GM18519 (cell line): Measurements from ENCODE around the gene ADAMTSL2.

ENCODE experiments used
- ATAC-seq: cut with Tn5 transposase; IDR thresholded peaks from one replicate; pipeline ENCODE4 v1.9.1; 2021; ENCODE audit warnings: mild to moderate bottlenecking, moderate library complexity; ENCODE audit not compliant: unreplicated experiment, low FRiP score

The ADAMTSL2 gene

DNA sequence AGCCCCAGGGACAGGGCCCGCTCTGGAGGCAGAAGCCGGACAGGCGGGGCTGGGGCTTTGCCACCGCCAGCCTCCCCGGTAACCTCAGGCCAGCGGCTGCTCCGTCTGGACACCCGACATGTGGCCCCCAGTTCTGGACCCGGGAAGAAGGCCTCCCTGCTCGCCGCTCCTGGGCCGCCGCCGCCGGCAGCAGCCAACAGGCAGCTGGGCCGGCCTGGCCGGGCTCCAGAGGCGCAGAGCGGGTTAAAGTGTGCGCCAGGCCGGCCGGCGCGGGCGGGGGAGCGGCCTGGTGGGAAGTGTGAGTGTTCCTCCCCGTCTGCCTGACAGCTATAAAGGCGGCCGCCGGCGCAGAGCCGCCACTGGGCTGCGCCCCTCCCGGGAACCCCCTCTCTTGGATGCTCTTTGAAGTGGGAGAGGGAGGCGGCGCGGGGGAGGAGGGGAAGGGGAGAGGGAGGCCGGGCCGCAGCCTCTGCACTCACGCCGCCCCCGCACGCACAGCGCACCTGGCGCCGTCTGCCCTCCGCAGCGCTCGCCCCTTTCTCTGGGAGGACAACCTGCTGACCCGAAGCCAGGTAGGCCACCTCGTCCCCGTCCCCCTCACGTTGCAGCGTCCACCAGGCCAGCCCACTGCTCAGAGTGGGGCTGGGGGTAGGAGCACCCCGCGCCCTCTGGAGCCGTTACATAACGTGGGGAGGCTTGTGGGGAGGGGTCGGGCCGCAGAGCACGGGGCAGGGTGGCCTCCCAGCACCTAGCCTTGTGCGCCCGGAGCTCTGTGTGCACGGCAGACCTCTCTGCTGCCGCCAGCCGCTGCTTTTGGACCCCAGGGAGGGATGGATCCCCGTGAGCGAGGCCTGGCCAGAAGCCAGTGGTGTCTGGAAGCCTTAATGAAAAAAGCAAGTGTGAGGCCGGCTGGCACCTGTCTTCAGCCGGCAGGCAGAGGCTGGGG, at the start of gene ADAMTSL2:
Gene ADAMTSL2 (plus strand): TSS at position 359 of the 946 bp plus-strand sequence. CDS start 2,009 bp downstream, outside the sequence.
- ATAC-seq = no peak

DNA sequence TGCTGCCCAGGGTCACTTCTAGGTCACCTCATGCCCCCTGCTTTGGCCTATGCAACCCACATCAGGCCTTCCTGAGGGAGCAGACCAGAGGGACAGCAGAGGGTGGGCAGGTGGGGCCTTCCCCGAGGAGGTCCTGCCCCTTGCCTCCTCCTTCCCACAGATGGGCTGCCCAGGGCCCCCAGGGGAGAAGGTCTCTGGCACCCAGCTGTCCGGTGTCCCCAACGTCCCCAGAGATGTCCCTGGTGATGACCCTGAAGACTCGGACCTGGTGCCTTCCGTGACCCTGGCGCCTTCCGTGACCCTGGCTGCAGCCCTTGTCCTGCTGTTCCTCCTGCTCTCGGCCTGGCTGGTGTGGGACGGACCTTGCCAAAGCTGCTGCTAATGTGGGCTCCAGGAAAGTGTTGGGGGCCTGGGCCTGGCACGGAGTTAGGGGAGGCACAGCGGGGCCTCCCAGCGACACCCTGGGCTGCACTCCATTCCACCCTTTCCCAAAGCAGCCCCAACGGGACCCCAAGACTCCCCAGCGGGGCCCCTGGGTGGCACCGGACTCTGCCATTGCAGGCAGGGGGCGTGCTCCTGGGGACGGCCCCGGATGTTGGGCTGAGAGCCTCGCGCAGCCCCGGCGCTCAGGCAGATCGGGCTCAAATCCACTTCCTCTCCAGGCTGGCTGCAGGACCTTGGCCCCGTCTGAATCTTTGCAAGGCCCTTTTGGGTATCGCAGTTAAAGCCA, 48.8 kb upstream of the ADAMTSL2 start:
- ATAC-seq = no peak

DNA sequence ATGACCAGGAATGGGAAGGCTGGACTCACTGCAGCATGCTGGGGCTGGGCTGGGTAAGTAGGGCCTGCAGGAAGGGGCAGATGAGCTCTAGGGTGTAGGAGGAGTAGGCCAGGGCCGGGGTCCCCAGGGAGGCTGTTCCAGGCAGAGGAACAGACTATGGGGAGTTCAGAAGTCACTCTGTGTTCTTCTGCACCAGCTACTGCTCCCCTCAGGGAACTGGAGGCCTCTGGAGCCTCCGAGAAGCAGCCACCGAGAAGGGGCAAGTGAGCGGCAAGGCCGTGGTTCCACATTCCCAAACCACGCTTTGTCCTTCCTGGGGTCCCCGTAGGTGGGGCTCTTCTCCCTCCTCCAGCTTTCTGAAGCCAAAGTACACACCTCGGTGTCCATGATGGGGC, 47.2 kb upstream of the ADAMTSL2 start:
- no peak for ATAC-seq

DNA sequence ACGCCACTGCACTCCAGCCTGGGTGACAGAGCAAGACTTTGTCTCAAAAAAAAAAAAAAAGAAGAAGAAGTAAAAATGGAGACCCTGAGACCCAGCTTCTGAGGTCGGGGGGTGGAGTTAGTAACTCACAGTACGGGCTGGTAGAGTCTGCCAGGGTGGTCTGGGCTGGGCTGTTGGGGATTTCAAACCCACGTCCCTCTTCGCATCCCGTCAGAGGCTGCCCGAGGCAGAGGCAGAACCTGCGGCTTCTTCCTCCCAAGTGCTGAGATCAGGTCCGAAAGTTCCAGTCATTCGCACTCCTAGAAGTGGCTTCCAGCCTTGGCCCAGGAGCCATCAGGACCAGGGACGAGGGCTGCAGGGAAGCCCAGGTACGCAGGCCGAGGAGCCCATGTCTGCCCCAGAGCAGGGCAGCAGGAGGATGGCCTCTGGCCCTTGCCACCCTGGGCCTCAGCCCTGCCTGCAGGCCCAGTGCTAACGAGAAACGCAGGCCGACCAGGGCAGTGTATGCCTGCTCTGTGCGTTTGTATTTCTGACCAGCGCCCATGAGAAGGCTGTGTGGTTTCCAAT, 45.7 kb upstream of the ADAMTSL2 start:
- ATAC-seq = no peak

DNA sequence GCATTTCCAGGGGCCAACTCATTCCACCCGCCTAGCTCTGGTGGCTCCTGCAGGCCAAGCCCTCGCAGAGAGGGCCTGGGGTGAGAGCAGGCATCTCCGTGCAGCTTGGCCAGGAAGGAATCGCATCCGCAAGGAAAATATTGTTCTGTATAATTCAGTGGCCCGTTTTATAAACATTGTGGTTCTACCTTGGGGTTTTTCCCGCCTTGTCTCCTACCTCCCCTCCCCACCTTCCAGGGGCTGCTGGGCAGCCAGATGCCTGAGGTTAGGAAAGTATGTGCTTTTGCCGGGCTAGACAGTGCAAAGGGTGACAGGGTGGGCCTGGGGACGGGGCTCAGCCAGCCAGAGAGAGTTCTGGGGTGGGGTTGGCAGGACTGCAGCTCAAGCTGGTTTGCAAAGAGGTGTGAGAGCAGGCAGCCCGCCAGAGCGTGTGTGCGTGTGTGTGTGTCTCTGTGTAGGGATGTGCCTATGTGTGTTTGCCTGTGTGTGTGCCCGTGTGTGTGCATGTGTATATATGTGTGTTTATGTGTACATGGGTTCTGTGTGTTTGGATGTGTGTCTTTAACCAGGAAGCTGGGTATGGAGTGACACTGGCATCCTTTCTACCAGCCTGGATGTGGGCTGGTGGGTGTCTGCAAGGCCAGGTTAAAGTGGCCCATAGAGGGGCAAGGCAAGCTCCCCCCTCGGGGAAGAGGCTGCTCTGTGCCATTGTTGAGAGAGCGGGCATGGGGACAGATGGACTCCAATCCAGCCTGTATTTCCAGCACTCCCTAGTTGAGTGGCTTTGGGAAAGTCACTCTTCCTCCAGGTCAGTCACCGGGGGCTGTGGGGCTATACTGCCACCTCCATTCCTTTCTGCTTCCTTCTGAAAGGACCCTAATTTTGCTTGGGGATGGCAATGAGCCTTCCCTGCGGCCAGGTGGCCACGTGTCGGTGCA, 45.0 kb upstream of the ADAMTSL2 start:
- no peak for ATAC-seq

- ATAC-seq = no peak
Observed at GRCh38 chr9:133490201-133490681, 44.3 kb upstream of the ADAMTSL2 start.

DNA sequence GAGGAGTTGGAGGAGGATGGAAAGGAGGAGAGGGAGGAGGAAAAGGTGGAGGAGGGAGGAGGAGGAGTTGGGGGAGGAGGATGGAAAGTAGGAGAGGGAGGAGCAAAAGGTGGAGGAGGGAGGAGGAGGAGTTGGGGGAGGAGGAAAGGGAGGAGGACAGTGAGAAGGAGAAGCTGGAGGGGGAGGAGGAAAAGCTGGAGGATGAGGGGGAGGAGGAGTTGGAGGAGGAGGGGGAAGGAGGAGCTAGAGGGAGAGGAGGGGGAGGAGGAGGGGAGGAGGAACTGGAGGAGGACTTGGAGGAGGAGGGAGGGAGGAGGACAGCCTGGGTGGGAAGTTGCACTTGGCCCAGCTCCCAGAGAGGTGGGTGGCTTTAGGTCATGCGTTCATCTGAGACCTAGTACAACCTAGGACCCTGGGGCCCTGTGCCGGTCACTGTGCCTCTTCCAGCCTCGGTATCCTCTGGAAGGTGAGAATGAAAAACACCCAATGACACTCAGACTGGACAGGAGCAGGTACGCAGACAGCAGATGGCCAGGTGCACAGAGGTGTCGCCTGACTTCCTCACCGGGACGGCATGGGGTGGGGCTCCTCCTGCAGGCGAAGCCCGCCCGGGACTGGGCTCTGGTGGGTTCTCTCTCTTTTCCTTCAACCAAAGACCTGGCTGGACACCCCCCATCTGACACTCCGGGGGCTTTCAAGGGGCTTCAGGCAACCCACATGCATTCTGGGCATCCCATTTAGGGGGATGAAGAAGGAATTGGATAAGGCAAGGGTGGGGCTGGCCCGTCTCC, 43.4 kb upstream of the ADAMTSL2 start:
- ATAC-seq = no peak

DNA sequence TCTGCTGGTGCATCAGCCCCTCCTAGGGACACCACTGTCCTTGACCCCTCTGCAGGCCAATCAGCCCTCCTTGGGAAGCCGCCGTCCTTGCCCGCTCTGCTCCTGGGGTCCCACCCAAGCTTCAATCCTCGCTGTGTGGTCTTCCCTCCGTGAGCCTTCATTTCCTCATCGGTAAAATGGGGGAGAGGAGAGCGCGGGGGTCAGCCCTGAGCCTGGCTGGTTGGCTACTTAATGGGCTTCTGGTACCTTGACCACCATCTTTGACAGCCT, 42.9 kb upstream of the ADAMTSL2 start:
- no peak for ATAC-seq

GRCh38 chr9:133492061-133493021, 42.2 kb upstream of the ADAMTSL2 start:
- ATAC-seq = no peak

DNA sequence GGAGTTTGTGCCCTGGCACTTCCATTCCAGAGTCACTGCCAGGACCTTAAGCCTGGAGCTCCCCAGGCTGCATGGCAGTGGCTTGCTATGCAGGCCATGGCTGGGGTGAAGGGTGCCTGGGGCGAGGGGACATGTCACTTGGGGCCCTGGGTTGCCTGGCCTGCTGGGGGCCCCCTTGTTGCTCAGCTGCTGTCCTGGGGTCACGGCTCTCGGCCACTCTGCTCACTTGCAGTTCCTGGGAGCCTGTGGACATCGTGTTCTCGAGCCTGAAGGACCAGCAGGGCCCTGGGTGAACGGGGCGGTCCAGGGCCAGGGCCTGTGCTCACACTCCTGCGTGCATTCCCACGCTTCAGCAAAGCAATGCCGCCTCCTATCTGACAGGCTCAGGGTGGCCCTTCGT, 41.1 kb upstream of the ADAMTSL2 start:
- ATAC-seq = no peak

DNA sequence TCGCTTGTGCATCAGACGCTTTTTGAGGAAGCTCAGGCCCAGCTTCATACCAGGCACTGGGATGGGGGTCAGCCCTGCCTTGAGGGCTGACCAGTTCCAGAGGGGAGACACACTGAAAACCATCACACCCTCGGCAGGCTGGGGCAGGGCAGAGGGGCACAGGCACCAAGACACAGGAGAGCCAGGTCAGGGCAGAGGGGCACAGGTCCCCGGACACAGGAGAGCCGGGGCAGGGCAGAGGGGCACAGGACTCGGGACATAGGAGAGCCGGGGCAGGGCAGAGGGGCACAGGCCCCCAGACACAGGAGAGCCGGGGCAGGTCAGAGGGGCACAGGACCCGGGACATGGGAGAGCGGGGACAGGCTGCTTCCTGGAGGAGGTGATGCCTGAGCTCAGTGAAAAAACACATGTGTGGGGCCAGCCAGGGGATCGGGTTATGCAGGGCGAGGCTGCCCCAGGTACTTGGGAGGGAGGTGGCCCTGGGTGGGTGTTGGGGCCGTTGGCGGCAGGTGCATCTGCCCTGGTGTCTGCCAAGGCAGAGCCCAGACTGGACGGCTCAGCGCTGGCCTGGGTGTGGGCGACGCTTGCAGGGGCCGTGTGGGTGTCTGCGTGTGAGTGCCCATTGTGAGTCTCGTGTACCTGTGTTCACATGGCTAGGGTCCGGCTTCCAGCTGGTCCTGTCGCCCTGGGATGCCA, 40.5 kb upstream of the ADAMTSL2 start:
- ATAC-seq = no peak

DNA sequence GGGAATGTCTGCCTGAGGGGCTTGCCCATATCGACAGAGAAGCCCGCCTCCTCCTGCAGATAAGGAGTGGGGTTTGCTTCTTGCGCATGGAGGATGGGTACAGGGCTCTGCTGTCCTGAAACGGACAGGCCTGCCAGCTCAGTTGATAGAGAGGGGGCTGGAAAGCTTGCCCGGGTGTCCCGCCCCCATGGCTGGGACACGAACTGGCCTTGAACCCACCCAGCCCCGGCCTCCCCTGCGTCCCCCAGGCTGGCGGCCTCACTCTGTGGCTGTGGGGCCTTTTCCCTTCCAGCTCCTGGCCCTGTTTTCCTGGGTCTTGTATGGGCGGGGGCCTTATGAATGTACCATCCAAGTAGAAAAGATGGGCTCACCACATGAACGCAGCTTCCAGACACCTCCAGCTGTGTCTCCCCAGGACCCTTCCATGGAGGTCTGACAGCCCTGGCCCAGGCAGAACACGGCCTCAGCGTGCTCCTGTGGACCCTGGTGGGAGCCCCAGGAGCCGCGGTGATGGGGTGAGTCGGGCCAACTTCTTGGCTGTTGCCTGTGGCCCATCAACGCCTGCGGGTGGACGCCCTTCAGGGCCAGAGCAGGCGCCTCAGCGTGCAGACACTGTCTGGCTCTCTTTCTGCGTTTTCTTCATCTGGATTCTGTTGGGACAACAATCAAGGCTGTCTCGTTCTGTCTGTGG, 39.7 kb upstream of the ADAMTSL2 start:
- no peak for ATAC-seq

DNA sequence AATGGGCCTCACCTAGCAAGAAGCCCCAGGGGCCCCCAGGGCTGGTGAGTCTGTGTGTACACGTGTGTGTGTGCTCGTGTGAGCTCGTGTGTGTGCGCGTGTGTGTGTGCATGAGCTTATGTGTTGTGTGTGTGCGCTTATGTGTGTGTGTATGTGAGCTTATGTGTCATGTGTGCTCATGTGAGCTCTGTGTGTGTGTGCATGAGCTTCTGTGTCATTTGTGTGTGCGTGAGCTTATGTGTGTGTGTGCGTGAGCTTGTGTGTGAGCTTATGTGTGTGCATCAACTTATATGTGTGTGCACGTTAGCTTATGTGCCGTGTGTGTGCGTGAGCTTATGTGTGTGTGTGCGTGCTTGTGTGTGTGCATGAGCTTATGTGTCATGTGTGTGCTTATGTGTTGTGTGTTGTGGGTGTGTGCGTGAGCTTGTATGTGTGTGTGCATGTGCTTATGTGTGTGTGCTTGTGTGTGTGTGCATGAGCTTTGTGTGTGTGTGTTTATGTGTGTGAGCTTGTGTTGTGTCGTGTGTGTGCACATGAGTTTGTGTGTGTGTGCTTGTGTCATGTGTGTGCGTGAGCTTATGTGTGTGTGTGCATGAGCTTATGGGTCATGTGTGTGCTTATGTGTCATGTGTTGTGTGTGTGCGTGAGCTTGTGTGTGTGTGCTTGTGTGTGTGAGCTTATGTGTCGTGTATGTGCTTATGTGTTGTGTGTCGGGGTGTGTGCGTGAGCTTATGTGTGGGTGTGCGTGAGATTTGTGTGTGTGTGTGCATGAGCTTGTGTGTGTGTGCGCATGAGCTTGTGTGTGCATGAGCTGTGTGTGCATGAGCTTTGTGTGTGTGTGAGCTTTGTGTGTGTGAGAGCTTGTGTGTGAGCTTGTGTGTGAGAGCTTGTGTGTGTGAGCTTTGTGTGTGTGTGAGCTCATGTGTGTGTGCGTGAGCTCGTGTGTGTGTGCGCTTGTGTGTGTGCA, 38.9 kb upstream of the ADAMTSL2 start:
- no peak for ATAC-seq

- ATAC-seq = no peak
Observed at GRCh38 chr9:133496861-133497842, 37.4 kb upstream of the ADAMTSL2 start.
